Sigmoid colon (tissue), 4 donors: ENCODE data around the gene SERTM1.

Experiments
- EP300 ChIP-seq, 4 donors: sonication (generic); formaldehyde crosslinking; IDR thresholded peaks; one replicate each; pipeline ENCODE4 v1.6.1; 2017; ENCODE audit warnings: antibody characterized with exemption in 4 of 4
- POLR2A ChIP-seq, 2 donors: fragments of 450-650 bp; IDR thresholded peaks; one replicate each; pipeline ENCODE4 v1.6.1; 2016; ENCODE audit warnings: antibody characterized with exemption in 2 of 2, mild to moderate bottlenecking in 2 of 2, moderate library complexity in 2 of 2
- TF ChIP-seq, protein P1 (sequence below), 4 experiments: fragments of 450-650 bp in 3 of 4; fragments of 200-600 bp in 1 of 4; IDR thresholded peaks; one replicate each; pipeline ENCODE4 v1.5.1; 2016 to 2019; ENCODE audit warnings: antibody characterized with exemption in 4 of 4, mild to moderate bottlenecking in 3 of 4, moderate library complexity in 2 of 4

DNA sequence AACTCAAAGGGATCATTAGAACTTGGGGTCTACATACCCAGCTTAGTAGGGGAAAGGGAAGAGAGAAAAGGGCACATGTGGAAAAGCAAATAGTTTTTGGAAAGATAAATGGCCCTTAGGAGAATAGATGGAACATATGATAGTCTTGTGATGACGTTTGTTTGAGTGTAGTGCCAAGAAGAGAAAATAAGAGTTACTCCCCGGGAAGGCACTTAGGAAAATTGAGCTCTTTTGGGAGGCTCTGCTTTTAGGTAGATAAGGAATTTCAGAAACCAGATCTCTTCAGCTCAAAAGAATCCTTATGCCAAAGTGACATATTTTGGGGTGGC, 44.8 kb upstream of the SERTM1 start:
- TF ChIP-seq POLR2A (IDR thresholded peaks at IDR 0.05) (no peak), EP300 (IDR thresholded peaks at IDR 0.05) (no peak)
- TF ChIP-seq, protein P1, sequence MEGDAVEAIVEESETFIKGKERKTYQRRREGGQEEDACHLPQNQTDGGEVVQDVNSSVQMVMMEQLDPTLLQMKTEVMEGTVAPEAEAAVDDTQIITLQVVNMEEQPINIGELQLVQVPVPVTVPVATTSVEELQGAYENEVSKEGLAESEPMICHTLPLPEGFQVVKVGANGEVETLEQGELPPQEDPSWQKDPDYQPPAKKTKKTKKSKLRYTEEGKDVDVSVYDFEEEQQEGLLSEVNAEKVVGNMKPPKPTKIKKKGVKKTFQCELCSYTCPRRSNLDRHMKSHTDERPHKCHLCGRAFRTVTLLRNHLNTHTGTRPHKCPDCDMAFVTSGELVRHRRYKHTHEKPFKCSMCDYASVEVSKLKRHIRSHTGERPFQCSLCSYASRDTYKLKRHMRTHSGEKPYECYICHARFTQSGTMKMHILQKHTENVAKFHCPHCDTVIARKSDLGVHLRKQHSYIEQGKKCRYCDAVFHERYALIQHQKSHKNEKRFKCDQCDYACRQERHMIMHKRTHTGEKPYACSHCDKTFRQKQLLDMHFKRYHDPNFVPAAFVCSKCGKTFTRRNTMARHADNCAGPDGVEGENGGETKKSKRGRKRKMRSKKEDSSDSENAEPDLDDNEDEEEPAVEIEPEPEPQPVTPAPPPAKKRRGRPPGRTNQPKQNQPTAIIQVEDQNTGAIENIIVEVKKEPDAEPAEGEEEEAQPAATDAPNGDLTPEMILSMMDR (IDR thresholded peaks at IDR 0.05), result no peak
